HG03354 (cell line): ENCODE measurements around the gene LRRC74B.
"Not testable (repeated sequence)": the region's sequence is repeated elsewhere in the genome, so short reads cannot be mapped to it uniquely, and the experiment has no call there.

ENCODE experiments used
- ATAC-seq: cut with Tn5 transposase; IDR thresholded peaks from one replicate; pipeline ENCODE4 v1.9.1; 2021; ENCODE audit warnings: mild to moderate bottlenecking; ENCODE audit not compliant: unreplicated experiment, poor library complexity, severe bottlenecking

The LRRC74B gene

DNA sequence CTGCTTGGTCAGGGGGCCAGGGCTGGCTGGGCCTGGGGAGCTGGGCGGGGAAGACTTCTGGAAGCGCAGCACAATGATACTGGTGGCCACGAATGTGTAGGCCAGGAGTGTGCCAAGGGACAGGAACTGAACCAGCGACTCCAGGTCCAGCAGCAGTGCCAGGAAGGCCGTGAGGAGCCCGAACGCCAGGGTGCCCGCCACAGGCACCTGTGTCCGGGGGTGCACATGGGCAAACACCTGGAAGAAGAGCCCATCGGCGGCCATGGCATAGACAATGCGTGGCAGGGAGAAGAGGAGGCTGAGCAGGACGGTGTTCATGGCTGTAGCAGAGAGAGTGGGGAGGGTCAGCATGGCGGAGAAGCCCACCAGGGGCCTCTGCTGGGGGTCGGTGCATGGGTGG is 15.7 kb upstream of the LRRC74B start:
- ATAC-seq, result no peak

DNA sequence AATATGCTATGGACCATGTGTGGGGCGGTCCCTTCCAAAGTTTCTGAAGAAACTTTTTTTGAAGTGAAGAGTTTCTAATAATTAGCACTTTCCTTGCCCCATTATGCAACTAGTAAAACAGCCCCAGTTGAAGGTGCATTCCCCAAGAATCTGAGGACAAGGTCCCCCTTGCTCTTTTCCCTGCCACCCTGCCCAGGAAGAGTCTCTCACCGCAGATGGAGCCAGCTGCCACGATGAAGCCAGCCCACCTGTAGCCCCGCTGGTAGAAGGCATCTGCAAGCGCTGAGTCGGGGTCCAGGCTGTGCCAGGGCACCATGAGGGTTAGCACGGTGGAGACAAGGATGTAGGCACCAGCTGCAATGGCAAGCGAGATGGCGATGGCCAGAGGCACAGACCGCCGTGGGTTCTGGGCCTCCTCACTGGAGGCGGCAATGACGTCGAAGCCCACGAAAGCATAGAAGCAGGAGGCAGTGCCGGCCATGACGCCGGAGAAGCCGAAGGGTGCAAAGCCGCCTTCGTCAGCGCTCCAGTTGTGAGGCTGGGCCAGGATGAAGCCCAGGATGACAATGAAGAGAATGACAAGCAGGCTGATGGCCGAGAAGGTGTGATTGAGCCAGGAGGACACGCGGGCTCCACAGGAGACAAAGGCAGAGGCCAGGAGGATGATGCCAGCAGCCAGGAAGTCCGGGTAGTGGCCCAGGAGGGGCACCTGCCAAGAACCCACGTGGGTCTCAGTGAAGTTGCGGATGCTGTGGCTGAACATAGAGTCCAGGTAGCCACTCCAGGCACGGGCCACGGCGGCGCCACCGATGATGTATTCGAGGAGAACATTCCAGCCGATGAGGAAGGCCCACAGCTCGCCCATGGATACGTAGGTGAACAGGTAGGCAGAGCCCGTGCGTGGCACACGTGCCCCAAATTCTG is 14.9 kb upstream of the LRRC74B start:
- ATAC-seq, result no peak

DNA sequence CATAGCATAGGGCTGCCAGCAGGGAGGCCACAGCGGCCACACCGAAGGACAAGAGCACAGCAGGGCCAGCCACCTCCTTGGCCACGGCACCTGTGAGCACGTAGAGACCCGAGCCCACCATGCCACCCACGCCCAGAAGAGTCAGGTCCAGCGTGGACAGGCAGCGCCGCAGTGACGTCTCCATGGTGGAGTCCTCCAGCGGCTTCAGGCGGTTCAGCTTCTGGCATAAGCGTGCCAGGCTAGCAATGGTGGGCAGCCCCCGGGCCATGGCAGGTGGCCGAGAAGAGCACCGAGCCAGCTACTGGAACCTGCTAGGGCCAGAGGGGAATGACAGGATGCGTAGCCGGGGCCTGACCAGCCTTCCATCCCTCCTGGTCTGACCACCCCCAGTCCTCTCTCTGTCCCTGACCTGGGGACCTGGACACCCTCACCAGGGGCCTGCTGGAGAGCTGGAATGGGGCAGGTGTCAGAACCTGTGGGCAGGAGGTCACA is 14.2 kb upstream of the LRRC74B start:
- no peak for ATAC-seq

DNA sequence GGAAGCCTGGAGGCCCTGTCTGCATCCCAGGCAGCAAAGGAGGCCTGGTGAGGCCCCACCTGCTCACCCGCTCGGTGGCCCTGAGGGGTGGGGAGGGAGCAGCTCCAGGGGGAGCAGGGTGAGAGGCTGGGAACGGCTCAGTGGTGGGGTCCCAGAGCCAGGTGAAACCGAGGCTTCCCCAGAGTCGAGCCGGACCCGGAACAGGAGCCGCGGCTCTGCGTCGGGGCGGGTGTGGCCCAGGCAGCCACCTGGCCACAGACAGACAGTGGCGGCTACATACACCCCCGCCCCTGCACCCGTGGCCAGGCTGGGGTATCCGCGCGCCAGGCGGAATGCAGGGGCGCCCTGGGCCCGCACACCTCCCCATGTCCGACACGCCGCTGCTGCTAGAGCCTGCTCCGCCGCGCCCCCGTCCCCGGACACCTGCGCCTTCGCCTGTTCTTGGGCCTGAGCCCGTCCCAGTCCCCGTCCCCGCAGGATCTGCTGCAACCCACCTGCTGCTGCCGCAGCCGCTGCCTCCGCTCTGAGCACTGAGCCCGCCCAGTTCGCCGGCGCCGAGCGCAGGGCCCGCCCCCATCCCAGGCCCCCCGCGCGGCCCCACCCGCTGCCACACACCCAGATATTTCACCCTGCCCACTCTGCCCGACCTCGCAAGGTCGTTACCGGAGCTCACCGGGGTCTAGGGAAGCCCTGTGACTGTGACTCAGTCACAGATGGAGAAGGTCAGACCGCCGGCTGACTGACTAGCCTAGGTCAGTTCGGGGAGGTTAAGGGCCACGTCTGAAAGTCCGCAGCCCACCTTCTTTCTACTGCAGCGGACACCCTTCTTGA is 13.5 kb upstream of the LRRC74B start, which contains the start of gene SLC7A4:
SLC7A4 (minus strand) TSS at position 525 of the 831 bp plus-strand sequence. CDS start 749 bp downstream, outside the sequence.
- ATAC-seq, result no peak

DNA sequence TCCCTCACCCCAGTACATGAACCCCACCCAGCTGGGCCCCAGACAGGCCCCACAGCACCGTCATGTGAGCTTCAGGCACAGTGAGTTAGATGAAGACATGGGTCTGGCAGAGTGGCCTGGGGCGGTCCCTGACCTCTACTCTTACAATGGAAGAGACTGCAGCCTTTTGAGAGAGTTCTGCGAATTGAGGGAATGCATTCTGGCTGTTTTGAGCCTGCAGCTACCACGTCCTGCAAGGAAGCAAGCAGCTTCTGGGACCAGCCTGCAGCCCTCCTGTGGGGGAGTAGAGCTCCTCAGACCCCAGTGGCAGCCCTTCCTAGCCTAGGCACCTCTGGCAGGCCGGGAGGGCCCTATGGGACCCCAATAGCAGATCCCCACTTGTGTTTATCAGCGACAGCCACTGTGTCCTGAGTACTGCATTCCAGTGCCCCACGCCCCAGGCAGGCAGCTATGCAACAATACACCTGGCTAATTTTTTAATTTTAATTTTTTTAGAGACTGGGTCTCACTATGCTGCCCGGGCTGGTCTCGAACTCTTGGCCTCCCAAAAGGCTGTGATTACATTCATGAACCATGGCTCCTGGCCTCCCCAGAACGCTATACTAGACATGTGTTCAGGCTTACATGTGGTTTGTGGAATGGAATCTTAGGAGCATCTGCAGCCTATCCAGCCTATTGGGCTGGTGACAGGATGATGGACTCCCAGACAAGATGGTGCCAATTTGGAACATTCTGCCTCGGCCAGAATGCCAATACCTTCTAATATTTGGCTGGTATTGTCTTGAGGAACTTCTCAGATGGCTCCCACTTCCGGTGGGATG is 12.7 kb upstream of the LRRC74B start:
- no peak for ATAC-seq

DNA sequence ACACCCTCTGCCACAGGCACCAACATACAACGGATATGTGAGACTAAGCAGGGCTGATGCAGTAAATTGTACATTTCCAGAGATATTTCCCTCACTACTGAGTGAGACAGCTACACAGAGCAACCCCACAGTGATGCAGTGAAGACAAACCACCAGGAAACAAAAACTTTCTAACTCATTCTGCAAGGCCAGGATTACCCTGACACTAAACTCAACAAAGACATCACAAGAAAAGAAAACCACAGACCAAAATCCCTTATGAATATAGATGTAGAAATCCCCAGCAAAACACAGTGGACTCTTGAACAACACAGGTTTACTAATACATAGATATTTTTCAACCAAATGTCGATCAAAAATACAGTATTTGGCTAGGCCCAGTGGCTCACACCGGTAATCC is 11.9 kb upstream of the LRRC74B start:
- no peak for ATAC-seq

DNA sequence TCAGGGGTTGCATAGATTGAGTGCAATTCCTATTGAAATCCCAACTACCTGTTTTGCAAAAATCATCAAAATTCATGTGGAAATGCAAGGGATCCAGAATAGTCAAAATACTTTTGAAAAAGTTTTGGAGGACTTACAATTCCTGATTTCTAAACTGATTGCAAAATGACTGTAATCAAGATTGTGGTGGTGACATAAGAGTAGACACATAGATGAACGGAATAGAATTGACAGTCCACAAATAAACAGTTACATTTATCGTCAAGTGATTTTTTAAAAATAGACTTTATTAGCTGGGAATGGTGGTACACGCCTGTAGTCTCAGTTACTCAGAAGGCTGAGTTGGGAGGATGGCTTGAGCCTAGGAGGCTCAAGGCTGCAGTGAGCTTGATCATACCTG is 10.8 kb upstream of the LRRC74B start:
- ATAC-seq, result no peak

DNA sequence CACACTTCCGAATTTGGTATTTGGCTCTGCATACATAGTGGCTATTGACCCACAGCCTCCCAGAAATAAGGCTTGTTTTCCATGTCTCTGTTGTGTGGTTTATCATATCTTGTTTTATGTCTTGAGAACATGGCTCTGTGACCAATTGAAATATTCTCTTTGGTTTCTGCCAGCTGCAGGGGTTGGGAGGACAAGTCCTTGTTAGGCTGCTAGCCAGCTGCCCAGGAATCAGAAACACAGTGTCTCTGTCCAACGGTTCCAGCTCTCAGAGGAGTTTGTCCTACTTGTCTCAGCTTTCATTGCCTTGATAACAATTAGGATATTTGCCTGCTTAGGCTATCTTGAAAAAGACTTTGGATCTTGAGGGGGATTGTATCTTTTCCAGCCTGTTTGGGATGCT is 7.3 kb upstream of the LRRC74B start:
- ATAC-seq, result no peak

DNA sequence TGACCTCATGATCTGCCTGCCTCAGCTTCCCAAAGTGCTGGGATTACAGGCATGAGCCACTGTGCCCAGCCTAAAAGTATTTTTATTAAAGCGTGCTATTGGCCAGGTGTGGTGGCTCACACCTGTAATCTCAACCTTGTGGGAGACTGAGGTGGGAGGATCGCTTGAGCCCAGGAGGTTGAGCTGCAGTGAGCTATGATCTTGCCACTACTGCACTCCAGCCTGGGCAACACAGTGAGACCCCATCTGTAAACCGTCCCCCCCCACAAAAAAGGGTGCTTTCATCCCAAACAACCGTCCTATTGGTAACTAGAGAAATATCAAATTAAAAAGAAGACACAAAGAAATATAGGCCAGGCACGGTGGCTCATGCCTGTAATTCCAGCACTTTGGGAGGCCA is 6.6 kb upstream of the LRRC74B start:
- ATAC-seq, result not testable (repeated sequence)

DNA sequence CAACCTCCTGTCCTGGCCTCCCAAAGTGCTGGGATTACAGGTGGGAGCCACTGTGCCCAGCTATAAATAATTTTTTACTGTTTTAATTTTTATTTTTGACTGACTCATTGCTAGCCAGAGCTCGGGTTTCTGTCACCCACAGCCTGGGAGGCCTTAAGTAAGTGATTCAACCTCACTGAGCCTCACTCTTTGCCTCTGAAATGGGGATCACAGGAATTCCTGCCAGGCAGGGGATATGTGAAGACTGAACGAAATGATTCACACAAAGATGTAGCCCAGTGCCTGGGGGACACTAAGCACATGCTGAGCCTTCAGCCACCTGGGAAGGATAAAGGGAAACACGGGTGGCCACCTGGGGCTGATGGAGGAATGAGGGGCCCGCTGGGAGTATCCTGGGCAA is 3.8 kb upstream of the LRRC74B start:
- ATAC-seq, result no peak

DNA sequence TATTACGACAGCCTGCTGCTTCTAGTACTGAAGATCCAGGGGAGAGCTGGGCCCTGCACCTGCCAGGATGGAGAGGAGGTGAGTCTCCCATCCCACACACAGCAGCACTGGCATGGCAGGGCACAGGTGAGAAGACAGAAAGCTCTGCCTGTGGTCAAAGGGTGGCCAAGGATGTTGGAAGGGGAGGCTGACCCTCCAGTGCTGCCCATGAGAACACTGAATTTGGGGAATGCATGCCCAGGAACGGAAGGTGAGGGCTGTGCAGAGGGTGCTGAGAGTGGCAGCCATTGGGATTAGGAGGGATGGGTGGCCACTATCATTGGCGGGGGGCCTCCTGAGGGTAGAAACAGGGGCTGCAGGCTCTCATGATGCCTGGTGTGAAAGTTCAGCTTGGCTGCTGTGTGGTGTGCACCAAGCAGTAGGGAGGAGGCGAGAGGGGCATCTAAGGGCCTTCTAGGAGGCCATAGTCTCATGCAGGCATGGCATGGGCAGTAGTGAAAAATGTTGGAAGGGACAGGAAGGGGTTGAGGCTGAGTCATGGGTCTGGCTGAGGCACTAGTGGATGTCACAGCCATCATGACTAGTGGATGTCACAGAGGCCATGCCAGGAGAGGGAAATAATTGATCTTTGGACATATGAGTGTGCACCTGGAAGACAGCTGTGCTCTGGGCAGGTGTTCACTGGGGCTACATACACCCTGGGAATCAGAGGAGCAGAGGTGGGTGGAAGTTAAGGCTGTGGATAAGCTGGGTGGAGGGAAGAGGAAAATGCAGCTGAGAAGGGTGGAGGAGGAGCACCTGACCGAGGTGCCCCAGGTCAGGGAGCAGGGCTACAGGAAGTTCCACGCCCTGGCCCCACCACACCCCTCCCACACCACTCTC is 2.5 kb upstream of the LRRC74B start:
- no peak for ATAC-seq

DNA sequence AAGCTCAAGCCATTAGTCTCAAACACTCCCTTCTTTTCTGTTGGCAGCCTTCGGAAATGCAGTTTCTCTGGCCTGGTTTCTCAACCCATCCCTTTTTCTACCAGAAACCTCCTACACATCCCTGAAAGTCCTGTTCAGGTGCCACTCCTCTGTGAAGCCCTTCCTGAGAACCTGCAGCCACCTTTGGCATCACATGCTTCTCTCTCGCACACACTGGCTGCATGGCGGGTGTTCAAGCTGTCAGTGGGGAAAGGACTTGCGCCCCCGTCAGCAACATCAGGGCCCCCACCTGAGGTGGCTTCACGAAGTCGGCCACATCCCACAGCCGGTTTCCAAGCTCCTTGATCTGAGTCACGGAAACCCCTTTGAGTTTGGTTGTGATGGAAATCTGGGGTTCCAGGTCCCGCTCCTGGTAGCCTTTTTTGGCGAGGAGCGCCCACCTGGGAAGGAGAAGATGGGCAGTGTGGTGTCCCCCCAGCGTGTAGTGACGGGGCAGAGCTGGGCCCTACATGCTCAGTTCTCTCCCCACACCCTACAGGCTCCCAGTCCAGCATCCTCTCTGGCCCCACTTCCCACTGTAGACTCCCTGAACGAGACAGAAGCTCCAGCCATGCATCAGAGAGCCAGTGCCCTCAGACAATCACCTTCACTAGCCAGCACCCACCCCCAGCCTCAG is 1.7 kb upstream of the LRRC74B start:
- ATAC-seq, result no peak

DNA sequence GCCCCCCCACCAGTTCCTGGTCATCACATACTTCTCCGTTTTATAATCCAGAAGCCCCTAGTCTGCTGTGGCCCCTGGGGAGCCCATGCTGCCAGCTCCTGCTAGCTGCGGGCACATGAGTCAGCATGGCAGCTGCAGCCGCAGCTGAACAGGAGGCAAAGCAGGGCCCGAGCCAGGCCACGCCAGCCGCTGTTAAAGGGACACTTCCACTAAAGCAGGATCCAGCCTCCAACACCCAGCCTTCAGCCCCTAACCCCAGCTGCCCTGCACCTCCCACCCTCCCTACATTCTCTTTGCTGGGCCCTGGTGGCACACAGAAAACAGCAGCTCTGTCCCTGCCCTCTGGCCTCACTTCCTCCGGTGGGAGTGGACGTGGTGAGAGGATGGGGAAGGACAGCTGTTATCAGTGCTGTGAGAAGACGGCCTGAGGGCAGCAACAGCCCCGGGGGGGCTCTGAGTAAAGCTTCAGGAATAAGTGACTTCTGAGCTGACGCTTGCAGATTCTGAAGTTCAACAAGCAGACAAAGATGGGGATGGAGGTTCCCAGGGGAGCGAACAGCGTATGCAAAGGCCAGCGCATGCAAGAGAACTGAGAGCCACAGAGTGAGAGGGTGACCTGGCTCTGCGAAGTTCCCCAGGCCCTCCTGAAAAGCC is 688 bp upstream of the LRRC74B start:
- peak; percentile 20 for ATAC-seq

DNA sequence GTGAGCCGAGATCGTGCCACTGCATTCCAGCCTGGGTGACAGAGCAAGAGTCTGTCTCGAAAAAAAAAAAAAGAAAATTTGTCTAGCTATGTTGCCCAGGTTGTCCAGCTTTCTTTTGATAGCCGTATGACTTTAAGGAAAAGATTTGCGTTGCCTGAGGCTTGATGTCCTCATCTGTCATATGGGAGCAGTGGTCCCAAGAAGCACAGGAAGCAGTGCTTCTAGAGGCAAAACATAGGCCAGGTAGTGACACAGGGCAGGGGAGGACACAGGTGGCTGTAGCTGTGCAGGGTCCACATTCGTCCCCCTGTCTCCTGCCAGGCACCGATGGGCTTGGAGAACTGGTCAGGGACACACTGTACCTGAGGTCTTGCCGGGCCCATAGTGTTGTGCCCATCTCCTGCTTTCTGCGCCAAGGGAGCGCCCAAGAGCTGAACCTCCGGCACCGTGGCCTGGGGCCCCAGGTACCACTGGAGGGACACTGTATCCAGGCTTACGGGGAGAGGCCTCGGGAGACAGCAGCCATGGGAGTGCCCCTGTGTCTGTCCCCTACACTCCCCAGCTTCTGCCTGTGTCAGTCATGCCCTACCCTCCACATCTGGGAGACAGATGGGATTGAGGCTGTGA is 1.4 kb downstream of the LRRC74B start:
- ATAC-seq, result no peak

DNA sequence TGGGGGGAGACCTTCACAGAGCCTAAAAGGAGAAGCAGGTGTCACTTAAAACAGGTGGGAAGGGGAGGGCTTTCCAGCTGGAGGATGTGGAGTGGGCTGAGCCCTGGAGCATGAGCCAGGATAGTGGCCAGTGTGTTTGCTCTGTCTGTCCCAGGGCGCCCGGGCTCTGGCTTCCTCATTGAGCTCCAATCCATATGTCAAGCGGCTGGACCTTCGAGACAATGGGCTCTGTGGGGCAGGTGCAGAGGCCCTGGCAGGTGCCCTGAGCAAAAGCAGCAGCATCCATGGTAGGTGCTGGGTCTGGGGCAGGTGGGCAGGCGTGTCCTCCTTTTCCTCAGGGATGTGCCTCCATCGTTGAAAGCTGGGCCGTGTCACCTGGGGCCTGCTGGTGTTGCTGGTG is 2.0 kb downstream of the LRRC74B start:
- no peak for ATAC-seq

DNA sequence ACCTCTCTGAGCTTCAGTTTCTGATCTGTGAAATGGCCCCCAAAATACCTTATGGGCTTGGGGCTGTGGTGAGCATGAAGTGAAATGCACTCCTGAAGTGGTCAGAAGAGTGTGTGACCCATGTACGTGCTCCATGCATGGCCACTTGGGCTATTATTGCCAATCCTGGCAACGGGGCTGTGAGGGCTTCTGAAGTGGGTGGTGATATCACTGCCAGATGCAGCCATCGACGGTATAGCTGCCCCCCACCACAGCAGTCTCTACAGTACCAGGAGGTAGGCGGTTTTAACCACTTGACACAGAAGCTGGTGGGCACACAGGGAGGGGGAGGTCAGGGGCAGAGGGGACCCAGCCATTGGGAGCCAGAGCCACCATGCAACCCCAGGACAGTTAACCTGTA is 2.7 kb downstream of the LRRC74B start:
- not testable (repeated sequence) for ATAC-seq

DNA sequence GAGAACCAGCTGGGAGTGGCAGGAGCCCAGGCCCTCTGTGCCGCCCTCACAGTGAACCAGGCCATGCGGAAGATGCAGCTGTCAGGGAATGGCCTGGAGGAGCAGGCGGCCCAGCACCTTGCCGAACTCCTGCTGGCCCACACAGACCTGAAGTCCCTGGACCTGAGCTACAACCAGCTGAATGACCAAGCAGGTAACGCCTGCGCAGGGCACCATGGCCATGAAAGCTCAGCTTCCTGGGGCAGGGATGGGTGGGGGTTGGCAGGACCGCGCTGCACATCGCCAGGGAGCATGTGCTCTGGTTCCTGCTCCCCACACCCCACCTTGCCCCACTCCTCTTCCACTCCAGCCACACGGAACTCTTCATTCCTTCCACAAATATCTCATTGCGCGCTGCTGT is 3.2 kb downstream of the LRRC74B start:
- ATAC-seq, result not testable (repeated sequence)
